ENCODE results near the gene IRF2BP1.

DNA sequence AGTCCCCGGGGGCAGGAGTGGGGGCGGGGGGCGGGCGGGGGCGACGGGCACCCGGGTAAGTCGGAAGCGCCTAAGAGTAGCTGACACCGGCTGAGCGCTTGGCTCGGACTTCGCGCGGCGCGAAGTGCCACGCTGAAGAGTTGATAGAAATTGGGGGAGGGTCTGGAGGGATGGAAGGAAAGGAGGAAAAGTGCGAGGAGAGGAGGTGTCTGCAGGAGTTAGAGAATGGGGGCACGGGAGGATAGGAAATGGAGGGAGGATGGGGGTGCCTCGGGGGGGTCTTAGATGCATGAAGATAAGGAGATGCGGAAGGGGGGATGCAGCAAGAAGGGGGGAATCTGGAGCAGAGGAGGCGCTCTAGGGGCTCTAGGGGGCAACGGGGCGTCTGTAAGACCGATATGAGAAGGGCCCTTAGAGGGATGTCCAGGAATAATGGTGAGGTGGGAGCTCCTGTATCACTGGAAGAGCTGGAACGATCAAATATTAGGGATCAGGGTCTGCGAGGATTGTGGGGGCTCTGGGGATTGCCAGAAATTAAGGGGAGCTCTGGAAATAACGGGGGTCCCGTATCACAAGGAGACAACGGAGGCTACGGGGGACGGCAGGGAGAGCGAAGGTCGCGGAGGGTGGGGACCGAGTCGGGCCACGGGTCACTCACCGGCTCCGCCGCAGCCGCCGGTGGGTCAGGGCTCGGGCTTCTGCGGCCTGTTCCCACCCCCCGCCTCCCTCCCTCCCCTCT is 16.1 kb upstream of the IRF2BP1 start, which contains the start of gene MYPOP:
- TF ChIP-seq, protein P1, sequence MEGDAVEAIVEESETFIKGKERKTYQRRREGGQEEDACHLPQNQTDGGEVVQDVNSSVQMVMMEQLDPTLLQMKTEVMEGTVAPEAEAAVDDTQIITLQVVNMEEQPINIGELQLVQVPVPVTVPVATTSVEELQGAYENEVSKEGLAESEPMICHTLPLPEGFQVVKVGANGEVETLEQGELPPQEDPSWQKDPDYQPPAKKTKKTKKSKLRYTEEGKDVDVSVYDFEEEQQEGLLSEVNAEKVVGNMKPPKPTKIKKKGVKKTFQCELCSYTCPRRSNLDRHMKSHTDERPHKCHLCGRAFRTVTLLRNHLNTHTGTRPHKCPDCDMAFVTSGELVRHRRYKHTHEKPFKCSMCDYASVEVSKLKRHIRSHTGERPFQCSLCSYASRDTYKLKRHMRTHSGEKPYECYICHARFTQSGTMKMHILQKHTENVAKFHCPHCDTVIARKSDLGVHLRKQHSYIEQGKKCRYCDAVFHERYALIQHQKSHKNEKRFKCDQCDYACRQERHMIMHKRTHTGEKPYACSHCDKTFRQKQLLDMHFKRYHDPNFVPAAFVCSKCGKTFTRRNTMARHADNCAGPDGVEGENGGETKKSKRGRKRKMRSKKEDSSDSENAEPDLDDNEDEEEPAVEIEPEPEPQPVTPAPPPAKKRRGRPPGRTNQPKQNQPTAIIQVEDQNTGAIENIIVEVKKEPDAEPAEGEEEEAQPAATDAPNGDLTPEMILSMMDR (conservative IDR thresholded peaks at IDR 0.05 in 1 of 2, IDR thresholded peaks at IDR 0.05 in 1 of 2; ENCODE audit: low read depth in 1 of 2, low read length in 2 of 2): no peak
- TF ChIP-seq EZH2 (IDR thresholded peaks at IDR 0.05; ENCODE audit: low read length, missing control alignments): no peak

All from fibroblast of lung (primary cell).